ENCODE results near the gene L3HYPDH. TPM values are rescaled to one million over a fixed set of nuclear protein-coding genes. Genes with fewer than 3 reads are reported as not detected.

The L3HYPDH gene
- total RNA-seq, 1 donor from 2014 or later, result 9.1 TPM

DNA sequence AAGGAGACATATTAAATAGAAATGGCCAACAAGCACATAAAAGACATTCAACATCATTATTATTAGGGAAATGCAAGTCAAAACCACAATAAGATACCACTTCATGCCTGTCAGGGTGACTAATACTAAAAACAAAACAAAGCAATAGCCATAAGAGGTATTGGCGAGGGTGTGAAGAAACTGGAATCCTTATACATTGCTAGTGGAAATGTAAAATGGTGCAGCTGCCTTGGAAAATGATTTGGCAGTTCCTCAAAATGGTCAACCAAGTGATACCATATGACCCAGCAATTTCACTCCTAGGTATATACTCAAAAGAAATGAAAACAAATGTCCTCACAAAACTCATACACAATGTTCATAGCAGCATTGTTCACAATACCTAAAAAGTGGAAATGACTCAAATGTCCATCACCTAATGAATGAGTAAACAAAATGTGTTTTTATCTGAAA lies 46.0 kb downstream of the L3HYPDH start:
- ATAC-seq (ENCODE audit: poor library complexity) (no peak), DNase-seq (no peak)
- intact Hi-C loops (cut with DNase I), result no loop called here

DNA sequence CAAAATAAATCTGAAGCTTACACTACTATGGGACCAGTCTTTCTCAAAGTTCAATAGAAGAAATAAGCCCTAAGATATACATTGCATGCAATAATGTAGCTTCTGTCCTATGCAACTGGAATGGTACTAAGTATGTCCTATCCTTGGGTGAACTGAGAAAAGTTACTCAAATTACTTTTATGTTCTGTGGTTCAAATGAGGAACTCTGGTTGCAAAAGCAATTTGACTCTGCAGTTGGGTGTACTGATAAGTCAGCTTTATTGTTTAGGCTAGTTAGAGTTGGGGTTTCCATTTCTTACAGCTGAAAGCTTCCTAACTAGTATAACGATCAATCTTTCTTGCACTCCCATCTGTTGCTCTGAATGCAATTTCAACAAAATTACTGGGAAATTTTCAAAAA lies 48.2 kb downstream of the L3HYPDH start:
- ATAC-seq (ENCODE audit: poor library complexity) (peak; percentile 18), DNase-seq (no peak)
- intact Hi-C loops (cut with DNase I), result no loop called here

DNA sequence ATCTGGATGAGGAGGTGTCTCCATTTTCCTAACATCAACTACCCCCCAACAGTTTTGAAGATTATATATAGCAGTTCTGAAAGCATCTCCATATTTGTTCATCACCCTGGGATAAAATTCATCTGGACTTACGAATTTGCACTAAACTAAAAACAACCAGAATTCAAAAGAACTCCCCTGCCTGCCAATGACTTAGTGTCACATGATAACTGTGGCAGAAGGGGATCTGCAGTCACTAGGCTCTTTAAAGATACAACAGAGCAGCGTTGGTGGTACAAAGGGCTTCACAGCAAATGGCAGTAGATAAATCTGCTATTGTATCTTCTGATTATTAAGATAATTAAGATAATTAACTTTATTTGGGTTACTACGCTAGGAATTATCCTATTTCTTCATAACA lies 49.1 kb downstream of the L3HYPDH start:
- intact Hi-C loops (cut with DNase I), result no loop called here
- ATAC-seq (ENCODE audit: poor library complexity), result no peak

DNA sequence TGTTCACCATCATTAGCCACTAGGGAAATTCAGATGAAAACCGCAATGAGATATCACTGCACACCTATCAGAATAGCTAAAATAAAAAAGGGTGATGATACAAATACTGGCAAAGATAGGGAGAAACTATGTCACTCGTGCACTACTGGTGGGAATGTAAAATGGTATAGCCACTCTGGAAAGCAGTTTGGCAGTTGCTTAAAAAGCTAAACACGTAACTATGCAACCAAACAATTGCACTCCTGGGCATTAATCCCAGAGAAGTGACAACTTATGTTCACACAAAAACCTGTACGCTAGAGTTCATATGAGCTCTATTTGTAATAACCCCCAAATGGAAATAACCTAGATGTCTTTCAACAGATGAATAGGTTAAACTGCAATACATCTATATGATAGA lies 54.4 kb downstream of the L3HYPDH start:
- no peak for DNase-seq
- ATAC-seq (ENCODE audit: poor library complexity), result peak; percentile 55
- intact Hi-C loops (cut with DNase I), result loop anchor here (10.0 kb wide), 1 partner anchor 95 kb away; no protein-coding TSS in a partner anchor

More for the DNA sequence above, 49.1 kb downstream of the L3HYPDH start:
- no peak for DNase-seq

DNA sequence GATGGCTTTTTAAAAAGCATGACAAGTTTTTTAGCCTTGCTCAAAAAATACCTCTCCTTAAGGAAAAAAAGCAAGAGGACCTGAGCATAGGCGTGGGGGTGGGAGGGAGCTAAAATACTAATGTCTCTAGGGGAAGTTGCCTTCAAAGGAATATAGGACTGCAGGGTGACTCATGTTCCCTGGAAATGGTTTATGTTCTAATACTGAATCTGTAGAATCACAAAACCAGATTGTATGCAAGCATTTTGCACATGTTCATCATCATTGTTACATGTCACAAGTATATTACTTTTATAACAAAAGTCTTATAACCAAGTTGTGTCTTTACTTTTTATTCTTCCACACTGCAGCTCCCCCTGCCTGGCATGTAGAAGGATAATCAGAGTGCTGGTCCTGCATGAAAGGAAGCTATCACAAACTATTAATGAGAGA lies 55.6 kb downstream of the L3HYPDH start:
- ATAC-seq (ENCODE audit: poor library complexity), result no peak
- no peak for DNase-seq
- intact Hi-C loops (cut with DNase I), result loop anchor here (10.0 kb wide), 1 partner anchor 94 kb away; no protein-coding TSS in a partner anchor

DNA sequence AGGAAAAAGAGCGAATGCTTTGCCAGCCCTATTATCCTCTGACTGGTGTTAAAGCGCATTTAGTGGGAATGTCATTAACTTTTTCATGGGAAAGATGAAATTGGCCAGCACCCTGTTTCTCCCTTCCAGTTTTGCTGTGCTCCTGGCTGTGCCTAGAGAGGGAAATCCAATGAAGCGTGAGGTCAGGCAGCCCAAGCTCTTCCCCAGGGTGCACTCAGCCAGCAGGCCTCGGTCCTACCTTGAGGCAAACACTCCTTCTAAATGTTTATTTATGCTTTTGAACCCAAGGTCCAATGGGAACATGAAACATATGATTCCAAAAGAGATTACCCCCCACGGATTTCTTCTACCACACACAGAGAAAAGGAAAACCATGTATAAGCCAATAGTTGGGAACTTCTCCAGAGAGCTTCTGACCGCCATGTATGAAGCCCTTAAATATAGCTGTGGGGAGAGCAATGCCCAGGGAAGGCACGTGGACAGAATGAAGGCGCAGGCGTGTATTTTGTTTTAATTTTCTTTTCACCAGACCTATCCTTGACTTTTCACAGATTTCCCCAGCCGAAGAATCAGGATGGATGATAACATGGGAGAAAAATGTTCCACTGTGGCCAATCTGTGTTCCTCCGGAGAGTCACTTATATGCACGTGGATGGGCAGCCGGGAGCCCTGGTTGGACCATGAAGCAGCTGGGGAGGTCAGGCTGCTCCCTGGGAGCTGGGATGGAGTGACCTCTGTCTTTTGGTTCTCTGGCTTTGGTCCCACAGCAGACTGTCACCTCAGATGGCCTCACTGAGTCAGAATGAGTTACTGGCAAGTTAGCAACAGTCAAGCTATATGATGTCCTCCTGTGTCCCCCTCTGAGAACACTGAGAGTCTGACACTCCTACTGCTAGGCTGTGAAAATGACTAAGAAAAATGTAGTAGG lies 56.3 kb downstream of the L3HYPDH start:
- ATAC-seq (ENCODE audit: poor library complexity) (peak; percentile 74), DNase-seq (peak; percentile 77)
- intact Hi-C loops (cut with DNase I), result loop anchor here (10.0 kb wide), 1 partner anchor 93 kb away; no protein-coding TSS in a partner anchor

DNA sequence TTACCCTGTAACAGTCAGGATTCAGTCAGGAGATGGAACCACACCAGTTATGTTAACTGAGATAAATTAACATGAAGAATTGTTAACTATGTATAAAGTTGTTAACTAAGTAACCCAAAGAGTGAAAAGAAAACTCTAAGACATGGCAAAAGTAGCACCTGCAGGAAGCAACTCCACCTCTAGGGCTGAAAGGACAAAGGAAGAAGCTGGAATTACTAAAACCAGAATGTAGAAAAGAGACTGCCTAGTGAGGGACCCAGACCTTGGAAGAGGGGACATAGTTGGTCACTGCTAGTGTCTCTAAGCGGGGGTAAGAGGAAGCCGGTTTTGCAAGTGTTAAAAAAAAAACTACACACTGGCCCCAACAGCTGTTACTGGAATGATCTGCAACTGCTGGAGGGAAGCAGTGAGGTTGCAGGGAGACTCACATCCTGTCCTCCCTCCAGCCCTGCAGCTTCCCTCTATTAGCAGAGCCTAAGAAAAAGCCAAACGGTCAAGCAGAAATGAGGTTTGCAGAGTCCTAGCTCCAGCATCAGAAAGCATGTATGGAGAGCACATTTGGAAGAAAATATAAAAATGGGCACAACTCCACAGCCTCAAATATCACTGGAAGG lies 58.8 kb downstream of the L3HYPDH start:
- ATAC-seq (ENCODE audit: poor library complexity), result peak; percentile 38
- intact Hi-C loops (cut with DNase I), result loop anchor here (10.0 kb wide), 1 partner anchor 91 kb away; no protein-coding TSS in a partner anchor

DNA sequence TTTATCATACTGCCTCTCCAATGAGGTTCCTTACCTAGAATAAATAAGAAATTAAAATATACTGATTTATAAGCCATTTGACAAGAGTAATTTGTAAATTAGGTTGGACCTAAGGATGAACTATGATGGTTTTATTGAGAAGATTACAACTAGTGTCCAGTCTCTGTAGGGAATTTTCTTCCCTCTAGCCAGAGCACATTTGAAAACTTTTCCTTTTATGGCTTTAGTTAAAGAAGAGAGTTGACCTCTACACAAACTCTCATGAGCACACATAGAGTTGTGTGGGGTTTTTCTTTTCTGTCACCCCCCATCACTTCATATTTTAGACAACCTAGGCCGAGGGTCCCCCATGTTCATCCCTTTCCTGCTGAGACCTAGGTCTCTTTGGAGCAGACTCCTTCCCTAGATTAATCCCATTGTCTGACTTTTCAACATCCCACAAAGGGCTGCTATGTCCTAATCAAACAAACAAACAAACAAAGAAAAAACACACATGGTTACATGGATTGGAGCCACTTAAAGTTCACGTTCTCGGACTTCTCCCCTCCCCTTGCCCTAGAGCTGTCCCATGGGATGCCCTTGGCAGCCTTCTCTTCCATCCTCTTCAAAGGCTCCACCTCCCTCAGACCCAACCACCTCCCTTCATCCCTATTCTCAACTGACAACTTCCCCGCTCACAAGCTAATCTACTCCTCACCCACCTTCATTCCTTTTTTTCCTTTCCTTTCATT lies 59.7 kb downstream of the L3HYPDH start:
- intact Hi-C loops (cut with DNase I), result loop anchor here (5.0 to 10.0 kb wide), 2 partner anchors 47 to 90 kb away; no protein-coding TSS in a partner anchor
- peak; percentile 66 for ATAC-seq (ENCODE audit: poor library complexity)
- peak; percentile 82 for DNase-seq

More for the DNA sequence above, 58.8 kb downstream of the L3HYPDH start:
- no peak for DNase-seq

Other genes starting within 250 kb of the L3HYPDH start
- gene GPR135, start 19.0 kb downstream of the L3HYPDH start, total RNA-seq, result 1.4 TPM
- 22.3 TPM for gene JKAMP, start 109 bp upstream of the L3HYPDH start, total RNA-seq
- not detected for gene CCDC175, start 92.4 kb upstream of the L3HYPDH start, total RNA-seq

All from Right ventricle myocardium superior (tissue), 1 donor.